HEK293 (cell line): Measurements from ENCODE around the gene PHYHD1.
A peak's percentile ranks its signal among the peaks of the same experiment; 100 is the strongest.

Experiments used
- GLI2 ChIP-seq: fragments of 450-650 bp; formaldehyde crosslinking; IDR thresholded peaks from 2 replicates; pipeline ENCODE4; 2017; ENCODE audit warnings: missing biosample characterization, missing genetic modification characterization, low read depth, borderline replicate concordance
- GLIS1 ChIP-seq: fragments of 450-650 bp; formaldehyde crosslinking; IDR thresholded peaks from 2 replicates; pipeline ENCODE4 v1.5.1; 2016; ENCODE audit warnings: missing biosample characterization, missing genetic modification characterization
- IKZF3 ChIP-seq: fragments of 450-650 bp; IDR thresholded peaks from 2 replicates; pipeline ENCODE4 v1.5.0; 2018; ENCODE audit warnings: missing biosample characterization, mild to moderate bottlenecking, missing genetic modification characterization, moderate library complexity
- MEIS1 ChIP-seq: sonication (generic); formaldehyde crosslinking; IDR thresholded peaks from 2 replicates; pipeline ENCODE4 v1.8.1; 2022; ENCODE audit warnings: missing genetic modification reagents, mild to moderate bottlenecking, borderline replicate concordance
- SCRT1 ChIP-seq: fragments of 450-650 bp; formaldehyde crosslinking; IDR thresholded peaks from 2 replicates; pipeline ENCODE4 v1.5.1; 2016; ENCODE audit warnings: missing biosample characterization, missing genetic modification characterization, borderline replicate concordance
- SP7 ChIP-seq: fragments of 450-650 bp; formaldehyde crosslinking; IDR thresholded peaks from 2 replicates; pipeline ENCODE4 v1.5.1; 2016; ENCODE audit warnings: missing biosample characterization, missing genetic modification characterization
- YY1 ChIP-seq: fragments of 450-650 bp; formaldehyde crosslinking; IDR thresholded peaks from 2 replicates; pipeline ENCODE4 v1.5.1; 2018; ENCODE audit warnings: missing biosample characterization, missing genetic modification characterization
- ZFP3 ChIP-seq: fragments of 450-650 bp; formaldehyde crosslinking; IDR thresholded peaks from 2 replicates; pipeline ENCODE4 v1.5.1; 2016; ENCODE audit warnings: low read depth, missing biosample characterization, missing genetic modification characterization
- ZNF10 ChIP-seq: fragments of 450-650 bp; formaldehyde crosslinking; IDR thresholded peaks from 2 replicates; pipeline ENCODE4 v1.5.1; 2017; ENCODE audit warnings: missing biosample characterization, missing genetic modification characterization
- ZNF175 ChIP-seq: fragments of 450-650 bp; formaldehyde crosslinking; IDR thresholded peaks from 2 replicates; pipeline ENCODE4 v1.5.1; 2016; ENCODE audit warnings: missing biosample characterization, missing genetic modification characterization
- ZNF223 ChIP-seq: fragments of 450-650 bp; formaldehyde crosslinking; IDR thresholded peaks from 2 replicates; pipeline ENCODE4 v1.5.1; 2016; ENCODE audit warnings: missing biosample characterization, missing genetic modification characterization
- ZNF324 ChIP-seq: fragments of 450-650 bp; formaldehyde crosslinking; IDR thresholded peaks from 2 replicates; pipeline ENCODE4 v1.5.1; 2016; ENCODE audit warnings: missing biosample characterization, missing genetic modification characterization
- ZNF335 ChIP-seq: fragments of 450-650 bp; formaldehyde crosslinking; conservative IDR thresholded peaks from 2 replicates; pipeline ENCODE4 v1.5.1; 2016; ENCODE audit warnings: missing biosample characterization, missing genetic modification characterization
- ZNF341 ChIP-seq: fragments of 450-650 bp; formaldehyde crosslinking; IDR thresholded peaks from 2 replicates; pipeline ENCODE4; 2016; ENCODE audit warnings: low read depth, missing biosample characterization, missing genetic modification characterization
- ZNF426 ChIP-seq: fragments of 450-650 bp; formaldehyde crosslinking; IDR thresholded peaks from 2 replicates; pipeline ENCODE4 v1.5.1; 2017; ENCODE audit warnings: missing biosample characterization, missing genetic modification characterization, mild to moderate bottlenecking, inconsistent platforms, moderate library complexity
- ZNF585B ChIP-seq: fragments of 450-650 bp; formaldehyde crosslinking; IDR thresholded peaks from 2 replicates; pipeline ENCODE4 v1.5.1; 2016; ENCODE audit warnings: missing biosample characterization, missing genetic modification characterization
- ZNF623 ChIP-seq: fragments of 450-650 bp; formaldehyde crosslinking; IDR thresholded peaks from 2 replicates; pipeline ENCODE4 v1.5.1; 2016; ENCODE audit warnings: missing biosample characterization, missing genetic modification characterization
- ZNF747 ChIP-seq: fragments of 450-650 bp; formaldehyde crosslinking; IDR thresholded peaks from 2 replicates; pipeline ENCODE4 v1.5.1; 2016; ENCODE audit warnings: missing biosample characterization, missing genetic modification characterization
- TF ChIP-seq, protein P1 (sequence below): fragments of 450-650 bp; formaldehyde crosslinking; IDR thresholded peaks from 2 replicates; pipeline ENCODE4 v1.5.1; 2016; ENCODE audit warnings: missing biosample characterization, missing genetic modification characterization
- TF ChIP-seq, protein P2 (sequence below): fragments of 450-650 bp; formaldehyde crosslinking; IDR thresholded peaks from 2 replicates; pipeline ENCODE4 v1.5.1; 2016; ENCODE audit warnings: missing biosample characterization, missing genetic modification characterization
- TF ChIP-seq, protein P3 (sequence below): fragments of 450-650 bp; formaldehyde crosslinking; IDR thresholded peaks from 2 replicates; pipeline ENCODE4 v1.5.1; 2016; ENCODE audit warnings: missing biosample characterization, missing genetic modification characterization
- TF ChIP-seq, protein P4 (sequence below): fragments of 450-650 bp; formaldehyde crosslinking; conservative IDR thresholded peaks from 2 replicates; pipeline ENCODE4 v1.5.1; 2016; ENCODE audit warnings: low read depth, missing biosample characterization, missing genetic modification characterization
- TF ChIP-seq, protein P5 (sequence below): fragments of 450-650 bp; formaldehyde crosslinking; IDR thresholded peaks from 2 replicates; pipeline ENCODE4 v1.5.1; 2016; ENCODE audit warnings: missing biosample characterization, missing genetic modification characterization
- TF ChIP-seq, protein P6 (sequence below): sonication (generic); formaldehyde crosslinking; IDR thresholded peaks from 2 replicates; pipeline ENCODE4 v1.8.1; 2022; ENCODE audit warnings: mild to moderate bottlenecking, moderate library complexity, missing genetic modification reagents

Gene PHYHD1

DNA sequence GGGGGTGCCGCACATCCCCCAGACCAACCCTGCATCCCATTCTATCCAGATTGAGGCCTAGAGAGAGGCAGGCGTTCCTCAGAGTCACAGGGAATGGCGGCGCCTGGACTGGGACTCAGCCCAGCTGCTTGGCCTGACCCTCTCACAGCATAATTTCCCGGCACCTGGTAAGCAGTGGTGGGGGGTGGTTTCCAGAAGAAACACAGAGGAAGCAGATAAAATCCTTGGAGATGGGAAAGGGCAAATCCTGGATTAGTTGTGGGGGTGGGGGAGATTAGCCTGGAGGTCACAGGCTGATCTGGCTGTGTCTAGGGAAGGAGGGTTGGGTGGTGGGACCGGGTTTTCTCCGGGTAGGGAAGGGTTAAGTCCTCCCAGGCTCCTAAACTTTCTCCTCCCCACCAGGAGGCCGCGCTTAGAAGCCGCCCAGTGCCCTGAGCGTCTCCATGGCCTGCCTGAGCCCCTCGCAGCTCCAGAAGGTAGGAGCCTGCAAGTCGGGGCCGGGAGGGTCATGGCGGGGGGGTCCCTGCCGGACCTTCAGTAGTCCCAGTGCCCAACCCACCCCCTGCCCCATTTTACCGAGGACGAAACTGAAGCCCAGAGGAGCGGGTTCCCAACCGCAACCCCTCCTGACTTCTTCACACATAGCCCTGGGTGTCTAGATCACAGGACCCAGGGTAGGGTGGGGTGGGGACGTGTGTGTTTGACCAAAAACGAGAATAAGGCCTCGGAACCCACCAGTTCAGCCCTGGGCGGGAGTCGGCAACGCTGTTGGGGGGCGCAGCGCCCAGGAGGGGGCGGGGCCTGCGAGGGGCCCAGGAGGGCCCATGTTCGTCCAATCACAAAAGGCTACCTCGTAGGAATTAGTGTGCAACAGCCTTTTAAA lies 1.3 kb downstream of the PHYHD1 start (continued):
- 0 out of 2 replicates have a peak, but pooled peaks have one; percentile 33 for TF ChIP-seq ZNF324 (tag by site-specific recombination)
- TF ChIP-seq ZFP3 (tag by site-specific recombination) = no peak
- TF ChIP-seq YY1 (tag by site-specific recombination) = 0 out of 2 replicates have a peak, but pooled peaks have one; percentile 23
- no peak for TF ChIP-seq ZNF585B (tag by site-specific recombination)
- TF ChIP-seq GLIS1 (tag by site-specific recombination) = peak; percentile 57; the same call in 1 of the 2 replicates
- no peak for TF ChIP-seq ZNF175 (tag by site-specific recombination)
- no peak for TF ChIP-seq MEIS1 (CRISPR knock-in tag)
- peak; percentile 54; the same call in 1 of the 2 replicates for TF ChIP-seq ZNF335 (tag by site-specific recombination)
- TF ChIP-seq, protein P1, sequence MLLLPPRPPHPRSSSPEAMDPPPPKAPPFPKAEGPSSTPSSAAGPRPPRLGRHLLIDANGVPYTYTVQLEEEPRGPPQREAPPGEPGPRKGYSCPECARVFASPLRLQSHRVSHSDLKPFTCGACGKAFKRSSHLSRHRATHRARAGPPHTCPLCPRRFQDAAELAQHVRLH (tag by site-specific recombination) = no peak
- TF ChIP-seq ZNF341 (tag by site-specific recombination) = peak; percentile 32; the same call in 1 of the 2 replicates
- TF ChIP-seq, protein P2, sequence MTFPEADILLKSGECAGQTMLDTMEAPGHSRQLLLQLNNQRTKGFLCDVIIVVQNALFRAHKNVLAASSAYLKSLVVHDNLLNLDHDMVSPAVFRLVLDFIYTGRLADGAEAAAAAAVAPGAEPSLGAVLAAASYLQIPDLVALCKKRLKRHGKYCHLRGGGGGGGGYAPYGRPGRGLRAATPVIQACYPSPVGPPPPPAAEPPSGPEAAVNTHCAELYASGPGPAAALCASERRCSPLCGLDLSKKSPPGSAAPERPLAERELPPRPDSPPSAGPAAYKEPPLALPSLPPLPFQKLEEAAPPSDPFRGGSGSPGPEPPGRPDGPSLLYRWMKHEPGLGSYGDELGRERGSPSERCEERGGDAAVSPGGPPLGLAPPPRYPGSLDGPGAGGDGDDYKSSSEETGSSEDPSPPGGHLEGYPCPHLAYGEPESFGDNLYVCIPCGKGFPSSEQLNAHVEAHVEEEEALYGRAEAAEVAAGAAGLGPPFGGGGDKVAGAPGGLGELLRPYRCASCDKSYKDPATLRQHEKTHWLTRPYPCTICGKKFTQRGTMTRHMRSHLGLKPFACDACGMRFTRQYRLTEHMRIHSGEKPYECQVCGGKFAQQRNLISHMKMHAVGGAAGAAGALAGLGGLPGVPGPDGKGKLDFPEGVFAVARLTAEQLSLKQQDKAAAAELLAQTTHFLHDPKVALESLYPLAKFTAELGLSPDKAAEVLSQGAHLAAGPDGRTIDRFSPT = no peak
- TF ChIP-seq SCRT1 (tag by site-specific recombination) = no peak
- TF ChIP-seq ZNF223 (tag by site-specific recombination) = no peak
- no peak for TF ChIP-seq ZNF623 (tag by site-specific recombination)
- TF ChIP-seq, protein P3, sequence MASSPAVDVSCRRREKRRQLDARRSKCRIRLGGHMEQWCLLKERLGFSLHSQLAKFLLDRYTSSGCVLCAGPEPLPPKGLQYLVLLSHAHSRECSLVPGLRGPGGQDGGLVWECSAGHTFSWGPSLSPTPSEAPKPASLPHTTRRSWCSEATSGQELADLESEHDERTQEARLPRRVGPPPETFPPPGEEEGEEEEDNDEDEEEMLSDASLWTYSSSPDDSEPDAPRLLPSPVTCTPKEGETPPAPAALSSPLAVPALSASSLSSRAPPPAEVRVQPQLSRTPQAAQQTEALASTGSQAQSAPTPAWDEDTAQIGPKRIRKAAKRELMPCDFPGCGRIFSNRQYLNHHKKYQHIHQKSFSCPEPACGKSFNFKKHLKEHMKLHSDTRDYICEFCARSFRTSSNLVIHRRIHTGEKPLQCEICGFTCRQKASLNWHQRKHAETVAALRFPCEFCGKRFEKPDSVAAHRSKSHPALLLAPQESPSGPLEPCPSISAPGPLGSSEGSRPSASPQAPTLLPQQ (tag by site-specific recombination) = peak; percentile 63; the same call in 1 of the 2 replicates
- TF ChIP-seq IKZF3 = peak; percentile 54
- no peak for TF ChIP-seq GLI2 (tag by site-specific recombination)
- TF ChIP-seq ZNF747 (tag by site-specific recombination) = no peak
- TF ChIP-seq, protein P4, sequence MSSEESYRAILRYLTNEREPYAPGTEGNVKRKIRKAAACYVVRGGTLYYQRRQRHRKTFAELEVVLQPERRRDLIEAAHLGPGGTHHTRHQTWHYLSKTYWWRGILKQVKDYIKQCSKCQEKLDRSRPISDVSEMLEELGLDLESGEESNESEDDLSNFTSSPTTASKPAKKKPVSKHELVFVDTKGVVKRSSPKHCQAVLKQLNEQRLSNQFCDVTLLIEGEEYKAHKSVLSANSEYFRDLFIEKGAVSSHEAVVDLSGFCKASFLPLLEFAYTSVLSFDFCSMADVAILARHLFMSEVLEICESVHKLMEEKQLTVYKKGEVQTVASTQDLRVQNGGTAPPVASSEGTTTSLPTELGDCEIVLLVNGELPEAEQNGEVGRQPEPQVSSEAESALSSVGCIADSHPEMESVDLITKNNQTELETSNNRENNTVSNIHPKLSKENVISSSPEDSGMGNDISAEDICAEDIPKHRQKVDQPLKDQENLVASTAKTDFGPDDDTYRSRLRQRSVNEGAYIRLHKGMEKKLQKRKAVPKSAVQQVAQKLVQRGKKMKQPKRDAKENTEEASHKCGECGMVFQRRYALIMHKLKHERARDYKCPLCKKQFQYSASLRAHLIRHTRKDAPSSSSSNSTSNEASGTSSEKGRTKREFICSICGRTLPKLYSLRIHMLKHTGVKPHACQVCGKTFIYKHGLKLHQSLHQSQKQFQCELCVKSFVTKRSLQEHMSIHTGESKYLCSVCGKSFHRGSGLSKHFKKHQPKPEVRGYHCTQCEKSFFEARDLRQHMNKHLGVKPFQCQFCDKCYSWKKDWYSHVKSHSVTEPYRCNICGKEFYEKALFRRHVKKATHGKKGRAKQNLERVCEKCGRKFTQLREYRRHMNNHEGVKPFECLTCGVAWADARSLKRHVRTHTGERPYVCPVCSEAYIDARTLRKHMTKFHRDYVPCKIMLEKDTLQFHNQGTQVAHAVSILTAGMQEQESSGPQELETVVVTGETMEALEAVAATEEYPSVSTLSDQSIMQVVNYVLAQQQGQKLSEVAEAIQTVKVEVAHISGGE = no peak
- TF ChIP-seq, protein P5, sequence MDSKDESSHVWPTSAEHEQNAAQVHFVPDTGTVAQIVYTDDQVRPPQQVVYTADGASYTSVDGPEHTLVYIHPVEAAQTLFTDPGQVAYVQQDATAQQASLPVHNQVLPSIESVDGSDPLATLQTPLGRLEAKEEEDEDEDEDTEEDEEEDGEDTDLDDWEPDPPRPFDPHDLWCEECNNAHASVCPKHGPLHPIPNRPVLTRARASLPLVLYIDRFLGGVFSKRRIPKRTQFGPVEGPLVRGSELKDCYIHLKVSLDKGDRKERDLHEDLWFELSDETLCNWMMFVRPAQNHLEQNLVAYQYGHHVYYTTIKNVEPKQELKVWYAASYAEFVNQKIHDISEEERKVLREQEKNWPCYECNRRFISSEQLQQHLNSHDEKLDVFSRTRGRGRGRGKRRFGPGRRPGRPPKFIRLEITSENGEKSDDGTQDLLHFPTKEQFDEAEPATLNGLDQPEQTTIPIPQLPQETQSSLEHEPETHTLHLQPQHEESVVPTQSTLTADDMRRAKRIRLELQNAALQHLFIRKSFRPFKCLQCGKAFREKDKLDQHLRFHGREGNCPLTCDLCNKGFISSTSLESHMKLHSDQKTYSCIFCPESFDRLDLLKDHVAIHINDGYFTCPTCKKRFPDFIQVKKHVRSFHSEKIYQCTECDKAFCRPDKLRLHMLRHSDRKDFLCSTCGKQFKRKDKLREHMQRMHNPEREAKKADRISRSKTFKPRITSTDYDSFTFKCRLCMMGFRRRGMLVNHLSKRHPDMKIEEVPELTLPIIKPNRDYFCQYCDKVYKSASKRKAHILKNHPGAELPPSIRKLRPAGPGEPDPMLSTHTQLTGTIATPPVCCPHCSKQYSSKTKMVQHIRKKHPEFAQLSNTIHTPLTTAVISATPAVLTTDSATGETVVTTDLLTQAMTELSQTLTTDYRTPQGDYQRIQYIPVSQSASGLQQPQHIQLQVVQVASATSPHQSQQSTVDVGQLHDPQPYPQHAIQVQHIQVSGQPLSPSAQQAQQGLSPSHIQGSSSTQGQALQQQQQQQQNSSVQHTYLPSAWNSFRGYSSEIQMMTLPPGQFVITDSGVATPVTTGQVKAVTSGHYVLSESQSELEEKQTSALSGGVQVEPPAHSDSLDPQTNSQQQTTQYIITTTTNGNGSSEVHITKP (tag by site-specific recombination) = peak; percentile 99
- TF ChIP-seq SP7 (tag by site-specific recombination) = peak; percentile 39; the same call in 1 of the 2 replicates
- peak; percentile 68; the same call in 1 of the 2 replicates for TF ChIP-seq ZNF10 (tag by site-specific recombination)
- TF ChIP-seq ZNF426 (tag by site-specific recombination) = no peak
- TF ChIP-seq, protein P6, sequence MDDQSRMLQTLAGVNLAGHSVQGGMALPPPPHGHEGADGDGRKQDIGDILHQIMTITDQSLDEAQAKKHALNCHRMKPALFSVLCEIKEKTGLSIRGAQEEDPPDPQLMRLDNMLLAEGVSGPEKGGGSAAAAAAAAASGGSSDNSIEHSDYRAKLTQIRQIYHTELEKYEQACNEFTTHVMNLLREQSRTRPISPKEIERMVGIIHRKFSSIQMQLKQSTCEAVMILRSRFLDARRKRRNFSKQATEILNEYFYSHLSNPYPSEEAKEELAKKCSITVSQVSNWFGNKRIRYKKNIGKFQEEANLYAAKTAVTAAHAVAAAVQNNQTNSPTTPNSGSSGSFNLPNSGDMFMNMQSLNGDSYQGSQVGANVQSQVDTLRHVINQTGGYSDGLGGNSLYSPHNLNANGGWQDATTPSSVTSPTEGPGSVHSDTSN (CRISPR knock-in tag) = no peak
